ENCODE data around the gene CACNA1D.

DNA sequence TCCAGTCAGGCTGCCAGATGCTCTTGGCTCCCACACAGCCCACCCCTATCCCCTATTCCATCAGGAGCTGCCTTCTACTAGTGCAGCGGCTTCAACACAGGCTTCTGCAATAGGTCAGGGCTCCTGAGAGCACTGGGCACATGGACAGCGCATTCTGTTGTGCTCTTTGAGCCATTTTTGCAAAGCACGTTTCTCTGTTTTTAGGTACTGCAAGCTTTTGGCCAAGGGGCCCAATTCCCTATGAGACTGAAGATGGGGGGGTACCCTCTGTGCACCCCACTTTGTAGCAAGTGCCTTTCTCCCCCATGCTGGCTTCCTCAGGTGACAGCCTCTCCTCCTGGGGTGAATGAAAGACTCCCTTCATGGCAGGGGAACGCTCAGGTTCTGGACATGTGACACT lies 320.7 kb downstream of the CACNA1D start:
- TF ChIP-seq, protein P1, sequence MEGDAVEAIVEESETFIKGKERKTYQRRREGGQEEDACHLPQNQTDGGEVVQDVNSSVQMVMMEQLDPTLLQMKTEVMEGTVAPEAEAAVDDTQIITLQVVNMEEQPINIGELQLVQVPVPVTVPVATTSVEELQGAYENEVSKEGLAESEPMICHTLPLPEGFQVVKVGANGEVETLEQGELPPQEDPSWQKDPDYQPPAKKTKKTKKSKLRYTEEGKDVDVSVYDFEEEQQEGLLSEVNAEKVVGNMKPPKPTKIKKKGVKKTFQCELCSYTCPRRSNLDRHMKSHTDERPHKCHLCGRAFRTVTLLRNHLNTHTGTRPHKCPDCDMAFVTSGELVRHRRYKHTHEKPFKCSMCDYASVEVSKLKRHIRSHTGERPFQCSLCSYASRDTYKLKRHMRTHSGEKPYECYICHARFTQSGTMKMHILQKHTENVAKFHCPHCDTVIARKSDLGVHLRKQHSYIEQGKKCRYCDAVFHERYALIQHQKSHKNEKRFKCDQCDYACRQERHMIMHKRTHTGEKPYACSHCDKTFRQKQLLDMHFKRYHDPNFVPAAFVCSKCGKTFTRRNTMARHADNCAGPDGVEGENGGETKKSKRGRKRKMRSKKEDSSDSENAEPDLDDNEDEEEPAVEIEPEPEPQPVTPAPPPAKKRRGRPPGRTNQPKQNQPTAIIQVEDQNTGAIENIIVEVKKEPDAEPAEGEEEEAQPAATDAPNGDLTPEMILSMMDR (IDR thresholded peaks at IDR 0.05), result no peak
- TF ChIP-seq POLR2AphosphoS5 (IDR thresholded peaks at IDR 0.05), result no peak
- no peak for TF ChIP-seq POLR2A (IDR thresholded peaks at IDR 0.05)
- TF ChIP-seq EP300 (IDR thresholded peaks at IDR 0.05; ENCODE audit: low read depth), result no peak
